Hepatocyte (in vitro differentiated cells): ENCODE data around the gene RAN.

Source experiments
- EZH2 ChIP-seq: fragments of 200-600 bp; sonication (generic); IDR thresholded peaks from 2 replicates; pipeline ENCODE4 v1.6.1; 2016; ENCODE audit warnings: antibody characterized with exemption, mild to moderate bottlenecking, borderline replicate concordance
- TF ChIP-seq, protein P1 (sequence below): fragments of 200-600 bp; sonication (generic); IDR thresholded peaks from 2 replicates; pipeline ENCODE4 v1.5.1; 2016; ENCODE audit warnings: antibody characterized with exemption, mild to moderate bottlenecking; ENCODE audit not compliant: poor library complexity

DNA sequence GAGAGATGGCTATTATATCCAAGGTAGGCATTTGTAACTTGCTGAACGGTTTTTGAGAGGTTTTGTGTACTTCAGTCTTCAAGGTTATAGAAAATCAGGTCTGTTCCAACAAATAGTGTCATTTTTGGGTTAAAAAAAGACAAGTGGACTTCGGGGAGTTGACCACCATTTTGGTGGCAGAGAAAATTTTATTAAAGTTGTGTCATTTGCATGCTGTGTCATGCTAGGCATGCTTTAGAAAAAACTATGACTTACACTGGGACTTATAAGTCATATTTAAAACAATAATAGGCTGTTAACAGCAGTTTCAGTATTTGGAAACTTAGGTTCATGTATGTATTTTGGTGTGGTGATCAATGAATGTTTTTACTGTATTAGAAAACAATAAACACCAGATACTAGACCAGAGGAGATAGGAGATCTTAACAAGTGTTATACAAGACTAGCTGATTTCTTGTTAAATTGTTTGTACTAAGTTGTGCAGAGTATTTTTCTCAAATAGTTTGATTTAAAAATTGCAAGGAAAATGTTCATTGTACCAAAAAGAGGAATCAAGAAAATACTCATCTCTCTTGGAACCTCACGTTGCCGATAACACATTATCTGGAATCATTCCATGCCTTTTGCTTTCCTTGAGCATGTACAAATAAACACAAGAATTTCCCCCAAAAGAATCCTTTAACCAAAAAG, 1.4 kb downstream of the RAN start:
- TF ChIP-seq EZH2: no peak
- TF ChIP-seq, protein P1, sequence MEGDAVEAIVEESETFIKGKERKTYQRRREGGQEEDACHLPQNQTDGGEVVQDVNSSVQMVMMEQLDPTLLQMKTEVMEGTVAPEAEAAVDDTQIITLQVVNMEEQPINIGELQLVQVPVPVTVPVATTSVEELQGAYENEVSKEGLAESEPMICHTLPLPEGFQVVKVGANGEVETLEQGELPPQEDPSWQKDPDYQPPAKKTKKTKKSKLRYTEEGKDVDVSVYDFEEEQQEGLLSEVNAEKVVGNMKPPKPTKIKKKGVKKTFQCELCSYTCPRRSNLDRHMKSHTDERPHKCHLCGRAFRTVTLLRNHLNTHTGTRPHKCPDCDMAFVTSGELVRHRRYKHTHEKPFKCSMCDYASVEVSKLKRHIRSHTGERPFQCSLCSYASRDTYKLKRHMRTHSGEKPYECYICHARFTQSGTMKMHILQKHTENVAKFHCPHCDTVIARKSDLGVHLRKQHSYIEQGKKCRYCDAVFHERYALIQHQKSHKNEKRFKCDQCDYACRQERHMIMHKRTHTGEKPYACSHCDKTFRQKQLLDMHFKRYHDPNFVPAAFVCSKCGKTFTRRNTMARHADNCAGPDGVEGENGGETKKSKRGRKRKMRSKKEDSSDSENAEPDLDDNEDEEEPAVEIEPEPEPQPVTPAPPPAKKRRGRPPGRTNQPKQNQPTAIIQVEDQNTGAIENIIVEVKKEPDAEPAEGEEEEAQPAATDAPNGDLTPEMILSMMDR: no peak
